ENCODE data around the gene C1orf105.

Gene C1orf105

DNA sequence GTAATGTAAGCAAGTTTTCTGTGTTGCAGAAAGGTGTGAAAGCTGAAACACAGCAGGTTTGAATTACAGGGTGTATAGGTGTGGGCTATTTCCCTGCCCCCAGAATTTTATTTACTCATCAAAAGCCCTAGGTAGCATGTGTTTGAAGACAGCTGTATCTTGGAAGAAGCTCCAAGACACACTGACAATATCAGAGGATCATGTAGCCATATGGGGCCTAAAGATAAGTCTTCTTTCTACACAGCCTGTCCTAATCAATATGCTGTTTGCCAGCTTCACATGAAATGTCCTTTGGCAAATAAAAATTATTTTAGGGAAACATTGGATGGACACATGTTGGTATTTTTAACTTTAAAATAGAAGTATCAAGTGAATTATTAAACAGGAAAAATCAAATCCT lies 95.0 kb downstream of the C1orf105 start:
- Mint-ChIP-seq H3K9me3 (no peaks in the 10 kb centered on the region), H3K27ac (ENCODE audit: low read depth) (no peak overlapping the region), H3K4me1 (no peaks in the 10 kb centered on the region), H3K36me3 (ENCODE audit: insufficient read depth) (no peaks in the 10 kb centered on the region), H3K4me3 (no peak overlapping the region), H3K27me3 (no peaks in the 10 kb centered on the region)
- ATAC-seq (replicated peaks; ENCODE audit: extremely low read depth, poor library complexity, severe bottlenecking) (no peak), DNase-seq (ENCODE audit: low spot score in 2 of 2) (no peak)

DNA sequence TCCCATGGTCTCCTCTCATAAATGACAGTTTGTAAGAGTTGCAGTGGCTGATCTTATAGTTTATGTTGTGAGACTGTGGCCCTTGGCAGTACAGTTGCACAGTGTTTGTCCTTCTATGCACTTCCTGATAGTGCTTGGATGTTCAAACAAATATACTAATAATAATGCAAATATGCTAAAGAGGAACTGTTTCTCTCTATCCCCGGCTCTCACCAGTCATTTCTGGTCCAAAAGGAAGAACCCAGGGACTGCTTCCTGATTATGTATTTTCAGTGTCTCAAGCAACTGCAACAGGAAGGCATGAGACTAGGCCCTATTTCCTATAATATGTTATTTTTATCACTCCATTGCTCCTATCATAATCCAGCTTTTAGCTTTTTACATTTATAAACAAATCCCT lies 95.4 kb downstream of the C1orf105 start:
- H3K27me3 Mint-ChIP-seq: no peaks in the 10 kb centered on the region
- DNase-seq (ENCODE audit: low spot score in 2 of 2): no peak
- no peaks in the 10 kb centered on the region for H3K36me3 Mint-ChIP-seq (ENCODE audit: insufficient read depth)
- no peaks in the 10 kb centered on the region for H3K9me3 Mint-ChIP-seq
- no peak for ATAC-seq (replicated peaks; ENCODE audit: extremely low read depth, poor library complexity, severe bottlenecking)
- no peaks in the 10 kb centered on the region for H3K4me1 Mint-ChIP-seq
- no peak overlapping the region for H3K27ac Mint-ChIP-seq (ENCODE audit: low read depth)
- H3K4me3 Mint-ChIP-seq: no peak overlapping the region

DNA sequence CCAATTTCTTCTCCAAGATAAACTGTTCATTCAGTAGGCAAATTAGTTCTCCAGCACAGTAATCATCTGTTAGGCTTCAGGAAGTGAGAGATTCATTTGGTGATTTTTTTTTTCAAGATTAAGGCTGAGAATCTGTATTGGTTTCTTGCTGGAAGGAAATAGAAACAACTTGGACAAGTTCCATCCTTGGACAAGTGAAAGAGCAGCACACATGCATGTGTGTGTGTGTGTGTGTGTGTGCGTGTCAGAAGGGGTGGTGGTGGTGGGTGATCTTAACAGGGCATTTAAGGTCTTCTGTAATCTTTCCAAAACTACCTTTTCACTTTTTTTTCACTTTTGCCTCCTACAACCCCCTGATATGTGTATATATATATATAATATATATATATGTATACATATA lies 96.6 kb downstream of the C1orf105 start:
- H3K27me3 Mint-ChIP-seq: no peaks in the 10 kb centered on the region
- H3K4me1 Mint-ChIP-seq: no peaks in the 10 kb centered on the region
- no peak for DNase-seq (ENCODE audit: low spot score in 2 of 2)
- no peak overlapping the region for H3K4me3 Mint-ChIP-seq
- no peaks in the 10 kb centered on the region for H3K36me3 Mint-ChIP-seq (ENCODE audit: insufficient read depth)
- no peak overlapping the region for H3K27ac Mint-ChIP-seq (ENCODE audit: low read depth)
- no peaks in the 10 kb centered on the region for H3K9me3 Mint-ChIP-seq
- no peak for ATAC-seq (replicated peaks; ENCODE audit: extremely low read depth, poor library complexity, severe bottlenecking)

DNA sequence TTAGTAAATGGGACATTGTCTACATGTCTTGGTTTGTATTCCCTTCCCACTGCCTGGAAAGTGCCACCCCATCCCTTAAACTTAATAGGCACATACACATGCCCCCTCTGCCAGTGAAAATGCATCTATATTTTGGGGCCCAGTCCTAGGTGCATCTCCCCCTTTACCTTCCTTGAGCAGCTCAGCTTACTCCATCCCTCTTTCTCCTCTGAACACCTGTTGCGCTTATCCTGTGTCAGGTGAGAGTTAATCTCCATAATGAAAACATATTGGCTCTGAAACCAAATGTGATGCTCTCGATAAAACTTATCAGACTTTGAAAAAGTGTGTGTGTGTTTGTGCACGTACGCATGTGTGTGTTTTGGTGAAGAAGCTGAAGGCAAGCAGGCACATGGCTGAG lies 97.1 kb downstream of the C1orf105 start:
- H3K27ac Mint-ChIP-seq (ENCODE audit: low read depth): no peak overlapping the region
- no peaks in the 10 kb centered on the region for H3K9me3 Mint-ChIP-seq
- no peaks in the 10 kb centered on the region for H3K27me3 Mint-ChIP-seq
- H3K4me3 Mint-ChIP-seq: no peak overlapping the region
- no peaks in the 10 kb centered on the region for H3K4me1 Mint-ChIP-seq
- DNase-seq (ENCODE audit: low spot score in 2 of 2) (no peak), ATAC-seq (replicated peaks; ENCODE audit: extremely low read depth, poor library complexity, severe bottlenecking) (no peak)
- no peaks in the 10 kb centered on the region for H3K36me3 Mint-ChIP-seq (ENCODE audit: insufficient read depth)
